Measurements from ENCODE around the gene CD55.
"Not testable (repeated sequence)": the region's sequence is repeated elsewhere in the genome, so short reads cannot be mapped to it uniquely, and the experiment has no call there.

CD55 gene

GRCh38 chr1:207306603-207307002, 14.9 kb upstream of the CD55 start:
- DNase-seq, result no peak

- DNase-seq, result no peak
Measured at GRCh38 chr1:207308451-207309190, 12.9 kb upstream of the CD55 start.

- no peak for DNase-seq
Measured at GRCh38 chr1:207309745-207310273, 11.7 kb upstream of the CD55 start.

- no peak for DNase-seq
Measured at GRCh38 chr1:207311888-207312603, 9.4 kb upstream of the CD55 start.

GRCh38 chr1:207312604-207312920, 8.9 kb upstream of the CD55 start:
- no peak for DNase-seq

GRCh38 chr1:207313131-207313530, 8.3 kb upstream of the CD55 start:
- no peak for DNase-seq

GRCh38 chr1:207314816-207315215, 6.7 kb upstream of the CD55 start:
- no peak for DNase-seq

GRCh38 chr1:207315435-207315834, 6.0 kb upstream of the CD55 start:
- no peak for DNase-seq

GRCh38 chr1:207316141-207316540, 5.3 kb upstream of the CD55 start:
- no peak for DNase-seq

GRCh38 chr1:207316622-207317391, 4.7 kb upstream of the CD55 start:
- no peak for DNase-seq

- DNase-seq, result no peak
Measured at GRCh38 chr1:207317561-207317960, 3.9 kb upstream of the CD55 start.

GRCh38 chr1:207318072-207318619, 3.3 kb upstream of the CD55 start:
- no peak for DNase-seq

GRCh38 chr1:207319199-207319598, 2.3 kb upstream of the CD55 start:
- no peak for DNase-seq

- DNase-seq, result not testable (repeated sequence)
Measured at GRCh38 chr1:207320105-207320504, 1.4 kb upstream of the CD55 start.

GRCh38 chr1:207321790-207322645, 540 bp downstream of the CD55 start:
- no peak for DNase-seq

- no peak for DNase-seq
Measured at GRCh38 chr1:207323425-207324225, 2.1 kb downstream of the CD55 start.

- no peak for DNase-seq
Measured at GRCh38 chr1:207328004-207328403, 6.5 kb downstream of the CD55 start.

GRCh38 chr1:207328908-207329440, 7.5 kb downstream of the CD55 start:
- no peak for DNase-seq

GRCh38 chr1:207329469-207329868, 8.0 kb downstream of the CD55 start:
- no peak for DNase-seq

GRCh38 chr1:207330011-207330710, 8.7 kb downstream of the CD55 start:
- DNase-seq, result no peak
